ENCODE measurements around the gene DYNLRB1.

DNA sequence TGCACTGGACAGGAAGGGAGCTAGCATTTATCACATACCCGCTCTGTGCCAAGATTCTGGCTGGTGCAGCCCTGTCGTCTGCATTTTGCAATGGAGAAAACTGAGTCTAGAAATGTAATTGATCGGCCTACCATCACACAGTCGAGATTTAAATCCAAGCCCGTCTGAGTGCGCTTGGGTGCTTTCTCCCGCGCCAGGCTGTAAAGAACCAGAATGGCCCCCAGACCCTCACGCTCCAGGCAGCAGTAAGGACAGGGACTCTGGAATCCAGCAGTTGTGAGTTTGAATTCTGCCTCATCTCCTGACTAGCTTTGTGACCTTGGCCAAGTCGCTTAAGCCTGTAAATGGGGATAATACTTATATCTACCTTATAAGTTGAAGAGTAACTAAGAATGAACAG, 10.8 kb downstream of the DYNLRB1 start:
- TF ChIP-seq, protein P1, sequence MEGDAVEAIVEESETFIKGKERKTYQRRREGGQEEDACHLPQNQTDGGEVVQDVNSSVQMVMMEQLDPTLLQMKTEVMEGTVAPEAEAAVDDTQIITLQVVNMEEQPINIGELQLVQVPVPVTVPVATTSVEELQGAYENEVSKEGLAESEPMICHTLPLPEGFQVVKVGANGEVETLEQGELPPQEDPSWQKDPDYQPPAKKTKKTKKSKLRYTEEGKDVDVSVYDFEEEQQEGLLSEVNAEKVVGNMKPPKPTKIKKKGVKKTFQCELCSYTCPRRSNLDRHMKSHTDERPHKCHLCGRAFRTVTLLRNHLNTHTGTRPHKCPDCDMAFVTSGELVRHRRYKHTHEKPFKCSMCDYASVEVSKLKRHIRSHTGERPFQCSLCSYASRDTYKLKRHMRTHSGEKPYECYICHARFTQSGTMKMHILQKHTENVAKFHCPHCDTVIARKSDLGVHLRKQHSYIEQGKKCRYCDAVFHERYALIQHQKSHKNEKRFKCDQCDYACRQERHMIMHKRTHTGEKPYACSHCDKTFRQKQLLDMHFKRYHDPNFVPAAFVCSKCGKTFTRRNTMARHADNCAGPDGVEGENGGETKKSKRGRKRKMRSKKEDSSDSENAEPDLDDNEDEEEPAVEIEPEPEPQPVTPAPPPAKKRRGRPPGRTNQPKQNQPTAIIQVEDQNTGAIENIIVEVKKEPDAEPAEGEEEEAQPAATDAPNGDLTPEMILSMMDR (conservative IDR thresholded peaks at IDR 0.05), result no peak
- TF ChIP-seq ZFX (IDR thresholded peaks at IDR 0.05), result no peak

Measured in C4-2B (cell line).